ENCODE results near the gene SLIT3. TPM values are rescaled to one million over a fixed set of nuclear protein-coding genes. Genes with fewer than 3 reads are reported as not detected.

Gene SLIT3
- total RNA-seq, 2 experiments from 2014 or later, result not detected

DNA sequence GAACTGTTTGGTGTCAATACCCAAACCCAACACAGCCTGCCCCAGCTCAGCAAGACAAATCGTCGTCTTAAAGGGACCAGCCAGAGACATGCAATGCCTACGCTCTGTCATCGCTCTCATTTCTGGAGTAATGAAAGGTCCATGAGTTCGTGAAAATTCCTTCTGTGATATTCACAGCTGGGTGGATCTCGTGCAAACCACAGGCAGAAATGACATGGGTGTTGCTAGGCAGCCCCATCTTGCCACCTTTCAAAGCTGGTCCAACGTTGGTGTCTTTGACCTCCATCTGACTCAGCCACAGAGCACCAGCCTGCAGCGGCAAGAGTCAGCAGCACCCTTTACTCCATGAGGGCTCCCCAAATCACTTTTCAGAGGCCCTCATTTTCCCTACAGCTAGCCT, 215.3 kb downstream of the SLIT3 start:
- Mint-ChIP-seq H3K36me3 (ENCODE audit: low read depth) (no peaks in the 10 kb centered on the region), H3K9me3 (peaks cover 2% of the 10 kb centered on the region), H3K4me1 (ENCODE audit: low read depth) (no peaks in the 10 kb centered on the region), H3K4me3 (no peak overlapping the region), H3K27me3 (peaks cover 4% of the 10 kb centered on the region), H3K27ac (no peak overlapping the region)
- ChIA-PET POLR2A (no interaction called here), CTCF (no interaction called here)
- DNase-seq (no peak), ATAC-seq (ENCODE audit: poor library complexity) (no peak)
- Histone ChIP-seq H3K4me3 (ENCODE audit: low read length) (no peak overlapping the region), H3K27ac (ENCODE audit: low read depth in 1 of 2, low read length in 2 of 2) (no peak overlapping the region), H3K27me3 (ENCODE audit: control insufficient read depth in 1 of 2, insufficient read depth in 2 of 2, low read length in 2 of 2) (no peaks in the 10 kb centered on the region), H3K4me1 (ENCODE audit: insufficient read depth, low read length) (no peaks in the 10 kb centered on the region), H3K36me3 (ENCODE audit: insufficient read depth, low read length) (no peaks in the 10 kb centered on the region), H3K9me3 (ENCODE audit: control insufficient read depth in 1 of 2, insufficient read depth in 1 of 2, low read length in 2 of 2) (no peaks in the 10 kb centered on the region)
- TF ChIP-seq, protein P1, sequence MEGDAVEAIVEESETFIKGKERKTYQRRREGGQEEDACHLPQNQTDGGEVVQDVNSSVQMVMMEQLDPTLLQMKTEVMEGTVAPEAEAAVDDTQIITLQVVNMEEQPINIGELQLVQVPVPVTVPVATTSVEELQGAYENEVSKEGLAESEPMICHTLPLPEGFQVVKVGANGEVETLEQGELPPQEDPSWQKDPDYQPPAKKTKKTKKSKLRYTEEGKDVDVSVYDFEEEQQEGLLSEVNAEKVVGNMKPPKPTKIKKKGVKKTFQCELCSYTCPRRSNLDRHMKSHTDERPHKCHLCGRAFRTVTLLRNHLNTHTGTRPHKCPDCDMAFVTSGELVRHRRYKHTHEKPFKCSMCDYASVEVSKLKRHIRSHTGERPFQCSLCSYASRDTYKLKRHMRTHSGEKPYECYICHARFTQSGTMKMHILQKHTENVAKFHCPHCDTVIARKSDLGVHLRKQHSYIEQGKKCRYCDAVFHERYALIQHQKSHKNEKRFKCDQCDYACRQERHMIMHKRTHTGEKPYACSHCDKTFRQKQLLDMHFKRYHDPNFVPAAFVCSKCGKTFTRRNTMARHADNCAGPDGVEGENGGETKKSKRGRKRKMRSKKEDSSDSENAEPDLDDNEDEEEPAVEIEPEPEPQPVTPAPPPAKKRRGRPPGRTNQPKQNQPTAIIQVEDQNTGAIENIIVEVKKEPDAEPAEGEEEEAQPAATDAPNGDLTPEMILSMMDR (IDR thresholded peaks at IDR 0.05), result no peak
- intact Hi-C loops (cut with DNase I, micrococcal nuclease), result no loop called here

DNA sequence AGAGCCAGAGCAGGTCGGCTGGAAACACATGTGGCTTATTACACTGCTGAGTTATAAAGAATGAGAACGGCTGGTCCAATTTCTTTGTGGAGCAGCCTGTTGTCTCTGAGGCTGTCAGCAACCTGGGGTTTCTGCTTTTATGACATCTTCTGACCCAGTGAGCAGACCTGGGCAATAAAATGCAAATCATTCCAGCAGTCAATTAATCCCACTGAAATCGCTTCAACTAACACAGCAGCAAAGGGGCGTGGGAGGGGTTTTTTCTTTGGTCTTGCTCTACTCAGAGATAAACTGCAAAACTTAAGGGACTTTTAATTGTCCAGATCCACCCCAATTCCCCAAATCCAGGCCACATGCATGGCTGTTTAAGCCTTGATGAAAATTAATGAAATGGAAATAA, 215.7 kb downstream of the SLIT3 start:
- ATAC-seq (ENCODE audit: poor library complexity) (no peak), DNase-seq (no peak)
- Histone ChIP-seq H3K36me3 (ENCODE audit: insufficient read depth, low read length) (no peaks in the 10 kb centered on the region), H3K9me3 (ENCODE audit: control insufficient read depth in 1 of 2, insufficient read depth in 1 of 2, low read length in 2 of 2) (no peaks in the 10 kb centered on the region), H3K4me1 (ENCODE audit: insufficient read depth, low read length) (no peaks in the 10 kb centered on the region), H3K4me3 (ENCODE audit: low read length) (no peak overlapping the region), H3K27ac (ENCODE audit: low read depth in 1 of 2, low read length in 2 of 2) (no peak overlapping the region), H3K27me3 (ENCODE audit: control insufficient read depth in 1 of 2, insufficient read depth in 2 of 2, low read length in 2 of 2) (no peaks in the 10 kb centered on the region)
- ChIA-PET POLR2A (no interaction called here), CTCF (no interaction called here)
- TF ChIP-seq, protein P1 (IDR thresholded peaks at IDR 0.05), result no peak
- H3K27ac Mint-ChIP-seq, result no peak overlapping the region
- H3K4me1 Mint-ChIP-seq (ENCODE audit: low read depth), result no peaks in the 10 kb centered on the region
- intact Hi-C loops (cut with DNase I, micrococcal nuclease), result no loop called here
- H3K36me3 Mint-ChIP-seq (ENCODE audit: low read depth), result no peaks in the 10 kb centered on the region
- no peak overlapping the region for H3K4me3 Mint-ChIP-seq
- peaks cover 4% of the 10 kb centered on the region for H3K27me3 Mint-ChIP-seq
- peaks cover 2% of the 10 kb centered on the region for H3K9me3 Mint-ChIP-seq

DNA sequence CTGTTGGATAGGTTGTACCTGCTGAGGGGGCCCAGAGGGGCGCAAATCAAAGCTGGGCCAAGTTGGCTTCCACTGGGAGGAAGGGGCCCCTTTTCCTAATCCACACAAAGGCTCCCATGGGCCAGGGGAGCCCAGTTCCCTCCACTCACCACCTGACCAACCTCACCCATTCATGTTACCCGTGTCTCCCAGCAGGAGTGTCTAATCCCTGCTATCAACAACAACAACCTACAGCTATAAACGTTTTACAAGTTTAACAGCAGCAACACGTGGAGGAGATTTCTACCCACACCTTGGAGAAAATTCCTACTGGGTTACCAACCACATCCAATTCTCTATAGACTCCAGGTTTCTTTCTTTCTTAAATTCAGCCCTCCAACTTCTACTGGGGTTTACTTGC, 216.2 kb downstream of the SLIT3 start:
- ChIA-PET POLR2A (no interaction called here), CTCF (no interaction called here)
- peaks cover 4% of the 10 kb centered on the region for H3K27me3 Mint-ChIP-seq
- TF ChIP-seq, protein P1 (IDR thresholded peaks at IDR 0.05), result no peak
- no peak for DNase-seq
- no peak overlapping the region for H3K4me3 ChIP-seq (ENCODE audit: low read length)
- intact Hi-C loops (cut with DNase I, micrococcal nuclease), result no loop called here
- peaks cover 2% of the 10 kb centered on the region for H3K9me3 Mint-ChIP-seq
- H3K4me1 ChIP-seq (ENCODE audit: insufficient read depth, low read length), result no peaks in the 10 kb centered on the region
- no peak overlapping the region for H3K27ac Mint-ChIP-seq
- no peaks in the 10 kb centered on the region for H3K27me3 ChIP-seq (ENCODE audit: control insufficient read depth in 1 of 2, insufficient read depth in 2 of 2, low read length in 2 of 2)
- H3K9me3 ChIP-seq (ENCODE audit: control insufficient read depth in 1 of 2, insufficient read depth in 1 of 2, low read length in 2 of 2), result no peaks in the 10 kb centered on the region
- no peak overlapping the region for H3K4me3 Mint-ChIP-seq
- no peak overlapping the region for H3K27ac ChIP-seq (ENCODE audit: low read depth in 1 of 2, low read length in 2 of 2)
- H3K36me3 ChIP-seq (ENCODE audit: insufficient read depth, low read length), result no peaks in the 10 kb centered on the region
- H3K4me1 Mint-ChIP-seq (ENCODE audit: low read depth), result no peaks in the 10 kb centered on the region
- H3K36me3 Mint-ChIP-seq (ENCODE audit: low read depth), result no peaks in the 10 kb centered on the region
- ATAC-seq (ENCODE audit: poor library complexity), result no peak
